Breast epithelium (tissue), 4 donors: ENCODE results near the gene ST6GALNAC3. TPM values are rescaled to one million over a fixed set of nuclear protein-coding genes. Genes with fewer than 3 reads are reported as not detected.

Experiments used
- DNase-seq, 2 donors: peaks; one replicate each; pipeline ENCODE4 v3.0.0-alpha.2; 2019; ENCODE audit warnings: low spot score in 2 of 2
- H3K27ac ChIP-seq, 2 donors: fragments of 200-600 bp; sonication (generic) in 1 of 2; one replicate each; pipeline ENCODE4 v1.5.1; 2016 to 2019; ENCODE audit warnings: mild to moderate bottlenecking in 1 of 2
- H3K27me3 ChIP-seq, 2 donors: fragments of 200-600 bp; sonication (generic) in 1 of 2; one replicate each; pipeline versions ENCODE4 v1.5.1 to v1.6.0; 2017 to 2019; ENCODE audit warnings: control low read depth in 1 of 2, mild to moderate bottlenecking in 1 of 2
- H3K36me3 ChIP-seq: fragments of 200-600 bp; one replicate; pipeline ENCODE4 v1.5.1; 2019
- H3K4me1 ChIP-seq, 2 donors: fragments of 200-600 bp; sonication (generic); one replicate each; pipeline ENCODE4 v1.5.1; 2016 to 2019; ENCODE audit warnings: control low read depth in 1 of 2
- H3K4me3 ChIP-seq, 3 donors: fragments of 200-600 bp; sonication (generic); 1 replicate in 2 of 3; 2 replicates in 1 of 3; pipeline ENCODE4 v1.5.1; 2016 to 2019; ENCODE audit warnings: mild to moderate bottlenecking in 3 of 3, moderate library complexity in 2 of 3
- H3K9me3 ChIP-seq, 2 donors: fragments of 200-600 bp; sonication (generic) in 1 of 2; one replicate each; pipeline ENCODE4 v1.5.1; 2016 to 2019; ENCODE audit warnings: control low read depth in 1 of 2
- CTCF ChIP-seq, 3 donors: fragments of 450-650 bp; IDR thresholded peaks; one replicate each; pipeline ENCODE4 v1.5.1; 2016 to 2017; ENCODE audit warnings: antibody characterized with exemption in 3 of 3, mild to moderate bottlenecking in 3 of 3, moderate library complexity in 3 of 3
- POLR2A ChIP-seq: fragments of 450-650 bp; IDR thresholded peaks from one replicate; pipeline ENCODE4 v1.6.1; 2016; ENCODE audit warnings: antibody characterized with exemption, mild to moderate bottlenecking, moderate library complexity
- POLR2AphosphoS5 ChIP-seq, 3 donors: sonication (generic); formaldehyde crosslinking; IDR thresholded peaks; one replicate each; pipeline ENCODE4 v1.6.1; 2017; ENCODE audit warnings: antibody characterized with exemption in 3 of 3
- intact Hi-C: fragments of 100-400 bp; cut with DNase I; formaldehyde crosslinking; loops from one replicate; pipeline ENCODE4 v1.15.1; 2023; ENCODE audit warnings: low total_unique reads
- total RNA-seq, 3 donors: library from RNA; depleted of rRNA; stranded (reverse); fragments of >200 nt; gene quantifications; one replicate each; pipeline ENCODE4 v1.1.0, GENCODE V29; 2016

ST6GALNAC3 gene
- total RNA-seq, 3 donors from 2014 or later = 4.1 to 14.4 (median 8.5) TPM

GRCh38 chr1:76585980-76586674, 511.6 kb downstream of the ST6GALNAC3 start:
- H3K36me3 ChIP-seq = no peaks in the 10 kb centered on the region
- TF ChIP-seq CTCF (IDR thresholded peaks at IDR 0.05) = no peak
- TF ChIP-seq POLR2A = no peak
- TF ChIP-seq POLR2AphosphoS5 (IDR thresholded peaks at IDR 0.05) = no peak
- no peaks in the 10 kb centered on the region for H3K9me3 ChIP-seq
- no peak overlapping the region for H3K27ac ChIP-seq
- no peaks in the 10 kb centered on the region for H3K27me3 ChIP-seq
- H3K4me3 ChIP-seq = no peak overlapping the region
- intact Hi-C loops = no loop called here
- no peaks in the 10 kb centered on the region for H3K4me1 ChIP-seq
- DNase-seq = no peak

GRCh38 chr1:76587212-76587611, 512.7 kb downstream of the ST6GALNAC3 start:
- intact Hi-C loops = no loop called here
- Histone ChIP-seq H3K4me3 (no peak overlapping the region), H3K36me3 (no peaks in the 10 kb centered on the region), H3K9me3 (no peaks in the 10 kb centered on the region), H3K4me1 (no peaks in the 10 kb centered on the region), H3K27me3 (no peaks in the 10 kb centered on the region), H3K27ac (no peak overlapping the region)
- TF ChIP-seq POLR2A (no peak), CTCF (IDR thresholded peaks at IDR 0.05) (no peak), POLR2AphosphoS5 (IDR thresholded peaks at IDR 0.05) (no peak)
- DNase-seq = no peak

- no peak for TF ChIP-seq CTCF (IDR thresholded peaks at IDR 0.05)
- TF ChIP-seq POLR2A = no peak
- no peak for TF ChIP-seq POLR2AphosphoS5 (IDR thresholded peaks at IDR 0.05)
- no peak overlapping the region for H3K27ac ChIP-seq
- H3K4me3 ChIP-seq = no peak overlapping the region
- no peaks in the 10 kb centered on the region for H3K4me1 ChIP-seq
- DNase-seq = no peak
- H3K9me3 ChIP-seq = no peaks in the 10 kb centered on the region
- intact Hi-C loops = no loop called here
- H3K36me3 ChIP-seq = no peaks in the 10 kb centered on the region
- H3K27me3 ChIP-seq = no peaks in the 10 kb centered on the region
Observed at GRCh38 chr1:76591461-76591860, 516.9 kb downstream of the ST6GALNAC3 start.

- no peak for DNase-seq
- Histone ChIP-seq H3K36me3 (no peaks in the 10 kb centered on the region), H3K27ac (no peak overlapping the region), H3K27me3 (no peaks in the 10 kb centered on the region), H3K9me3 (no peaks in the 10 kb centered on the region), H3K4me1 (no peaks in the 10 kb centered on the region), H3K4me3 (no peak overlapping the region)
- TF ChIP-seq POLR2A (no peak), POLR2AphosphoS5 (IDR thresholded peaks at IDR 0.05) (no peak), CTCF (IDR thresholded peaks at IDR 0.05) (no peak)
- intact Hi-C loops = no loop called here
Observed at GRCh38 chr1:76591963-76592362, 517.4 kb downstream of the ST6GALNAC3 start.

- Histone ChIP-seq H3K36me3 (no peaks in the 10 kb centered on the region), H3K9me3 (no peaks in the 10 kb centered on the region), H3K27me3 (no peaks in the 10 kb centered on the region), H3K4me1 (no peaks in the 10 kb centered on the region), H3K4me3 (no peak overlapping the region), H3K27ac (no peak overlapping the region)
- no peak for DNase-seq
- TF ChIP-seq POLR2A (no peak), CTCF (IDR thresholded peaks at IDR 0.05) (no peak), POLR2AphosphoS5 (IDR thresholded peaks at IDR 0.05) (no peak)
- intact Hi-C loops = no loop called here
Observed at GRCh38 chr1:76593141-76593540, 518.6 kb downstream of the ST6GALNAC3 start.
